Left cardiac atrium (tissue), 4 donors: ENCODE results near the gene PRSS56. TPM values are rescaled to one million over a fixed set of nuclear protein-coding genes. Genes with fewer than 3 reads are reported as not detected.
"Not testable (repeated sequence)": the region's sequence is repeated elsewhere in the genome, so short reads cannot be mapped to it uniquely, and the experiment has no call there.

Experiments used
- ATAC-seq, 2 donors: fragments of 200-7000 bp; cut with Tn5 transposase; one replicate each; pipeline ENCODE4 v1.9.1; 2020; ENCODE audit warnings: mild to moderate bottlenecking in 2 of 2, moderate library complexity in 2 of 2
- DNase-seq: peaks from one replicate; pipeline ENCODE4 v3.0.0-alpha.2; 2020
- intact Hi-C, 2 donors: fragments of 100-400 bp; cut with DNase I; formaldehyde crosslinking; loops; one replicate each; pipeline versions ENCODE4 v1.14.1 to v1.15.1; 2022 to 2023
- total RNA-seq, 2 donors: library from RNA; stranded (reverse); fragmentation: NEBNext Ultra II Directional; extraction: Animal tissue kit (Norgen Biotek cat#: 25700); gene quantifications; one replicate each; pipeline ENCODE4 v1.2.1, GENCODE V29; 2021
- donor health status: DM: no; HTN: yes; CAD: no.
- donor health status: DM: no; HTN: yes; CAD: no; lungs with severe emphysema.
- donor health status: DM: yes; HTN: yes; CAD: no.
- donor health status: Dilated cardiomyopathy.

PRSS56 gene
- total RNA-seq, 2 donors from 2014 or later, result 0.16 TPM; not detected in 1

- ATAC-seq (no peak), DNase-seq (no peak)
- intact Hi-C loops, result no loop called here
Measured at GRCh38 chr2:232549655-232550353, 29.6 kb downstream of the PRSS56 start.

DNA sequence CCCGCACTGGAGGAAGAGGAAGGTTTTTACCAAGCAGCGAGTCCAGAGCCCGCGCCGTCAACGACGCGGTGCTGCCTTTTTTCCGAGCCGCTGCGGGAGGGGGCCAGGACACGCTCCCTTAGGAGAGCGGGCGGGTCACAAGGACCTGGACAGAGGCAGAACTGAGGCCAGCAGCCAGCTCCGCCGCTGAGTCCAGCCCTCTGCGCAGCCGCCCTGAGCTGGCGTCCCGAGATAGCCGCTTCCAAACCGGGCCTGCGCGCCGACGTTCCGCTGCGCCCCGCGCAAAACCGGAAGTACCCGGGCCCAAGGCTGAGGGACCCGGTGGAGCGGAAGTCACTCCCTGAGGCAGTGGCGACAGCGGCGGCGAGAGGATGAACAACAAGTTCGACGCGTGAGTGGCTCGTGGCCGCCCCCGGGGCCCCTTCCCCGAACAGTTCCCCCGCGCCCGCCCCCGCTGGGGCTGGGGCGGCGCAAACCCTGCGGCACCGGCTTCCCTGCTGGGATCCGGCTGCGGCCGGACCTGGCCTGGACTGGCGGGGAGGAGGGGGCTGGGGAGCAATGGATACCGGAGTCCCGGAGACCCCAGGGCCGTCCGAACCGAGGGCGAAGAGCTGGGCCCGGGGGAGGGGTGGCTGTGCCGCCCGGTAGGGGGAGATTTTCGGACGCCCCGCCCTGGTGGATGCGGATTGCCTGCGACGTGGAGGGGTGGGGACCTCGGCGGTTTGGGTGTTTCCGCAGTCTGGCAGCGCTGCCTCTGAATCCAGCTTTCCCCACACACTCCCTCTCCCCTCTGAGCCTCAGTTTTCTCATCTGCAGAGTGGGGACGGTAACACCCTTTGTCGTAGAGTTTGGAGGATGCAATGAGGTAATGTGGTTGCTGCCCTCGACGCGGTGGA lies 30.4 kb downstream of the PRSS56 start, which contains the start of the genes EIF4E2 and TIGD1:
TSS of gene EIF4E2 (plus strand) at position 336 of the 896 bp plus-strand sequence. CDS start at position 372, 36 bp downstream.
TSS of gene TIGD1 (minus strand) at position 204 of the 896 bp plus-strand sequence. CDS start 675 bp downstream, outside the sequence.
- ATAC-seq (peak; percentile 98), DNase-seq (peak; percentile 96)
- intact Hi-C loops, result no loop called here

DNA sequence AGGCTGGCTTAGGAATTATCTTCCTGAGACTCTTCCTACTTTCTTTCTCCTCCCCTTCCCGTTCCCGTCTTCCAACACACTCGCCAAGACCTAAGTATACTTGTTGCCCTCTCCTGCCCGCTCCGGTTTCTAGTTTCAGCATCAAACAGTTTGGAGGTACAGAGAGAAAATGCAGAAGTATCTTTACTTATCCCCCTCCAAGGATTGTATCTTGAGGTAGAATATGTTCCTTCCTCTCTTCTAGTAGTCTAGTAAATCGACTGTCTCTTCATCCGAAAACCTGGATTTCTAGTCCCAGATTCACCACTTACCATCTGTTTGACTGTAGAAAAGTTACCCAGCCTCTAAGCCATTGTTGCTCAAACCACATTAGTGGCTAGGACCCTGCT lies 31.1 kb downstream of the PRSS56 start:
- ATAC-seq (no peak), DNase-seq (no peak)
- intact Hi-C loops, result no loop called here

- no peak for DNase-seq
- intact Hi-C loops, result no loop called here
- ATAC-seq, result no peak
Measured at GRCh38 chr2:232551776-232552175, 31.6 kb downstream of the PRSS56 start.

GRCh38 chr2:232556426-232556825 lies 36.2 kb downstream of the PRSS56 start:
- intact Hi-C loops, result no loop called here
- DNase-seq, result no peak
- no peak for ATAC-seq

DNA sequence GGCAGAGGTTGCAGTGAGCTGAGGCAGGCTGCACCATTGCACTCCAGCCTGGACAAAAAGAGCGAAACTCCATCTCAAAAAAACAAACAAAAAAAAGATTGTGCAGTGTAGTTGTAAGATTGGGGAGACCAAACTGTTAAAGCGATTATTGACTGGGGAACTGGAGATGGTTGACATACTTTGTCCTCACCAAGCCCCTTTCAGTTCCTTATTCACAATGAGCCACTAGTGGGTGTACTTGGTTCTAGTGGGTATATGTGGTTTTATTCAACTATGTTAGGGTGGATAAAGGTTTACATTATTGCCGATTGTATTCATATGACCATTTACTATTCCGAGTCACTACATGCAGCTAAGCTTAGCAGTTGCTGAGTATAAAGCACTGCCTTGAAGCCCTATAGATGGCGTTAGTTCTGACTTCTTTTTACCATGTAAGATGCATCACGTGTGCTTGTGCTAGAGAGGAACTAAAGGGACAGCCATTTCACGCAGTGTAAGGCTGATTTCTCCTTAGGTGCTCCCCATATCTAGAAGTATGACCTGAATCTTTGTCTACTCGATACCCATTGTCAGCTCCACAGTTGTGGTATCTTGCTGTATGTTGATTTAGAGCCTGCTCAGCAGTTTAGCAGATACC lies 42.4 kb downstream of the PRSS56 start:
- intact Hi-C loops, result no loop called here
- ATAC-seq, result no peak
- no peak for DNase-seq

- intact Hi-C loops, result no loop called here
- no peak for ATAC-seq
- DNase-seq, result no peak
Measured at GRCh38 chr2:232563580-232563979, 43.4 kb downstream of the PRSS56 start.

DNA sequence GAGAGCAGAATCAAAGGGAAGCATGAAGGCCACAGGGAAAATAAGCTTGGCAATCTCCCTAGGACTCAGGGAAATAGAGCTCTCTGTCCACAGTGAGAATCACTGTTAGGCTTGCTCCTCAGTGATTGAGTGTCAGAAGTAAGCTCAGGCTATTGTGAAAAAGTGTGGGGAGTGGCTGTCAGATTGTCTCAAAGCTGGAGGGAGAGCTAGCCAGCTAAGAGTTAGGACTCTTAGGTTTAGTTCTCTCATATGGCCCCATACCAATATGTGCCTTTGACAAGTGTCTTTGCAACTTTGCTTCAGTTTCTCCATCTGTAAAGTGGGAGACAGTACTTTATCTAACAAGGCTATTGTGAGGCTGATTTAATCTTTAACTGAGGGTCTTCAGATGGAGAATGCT lies 47.5 kb downstream of the PRSS56 start:
- DNase-seq (no peak), ATAC-seq (no peak)
- intact Hi-C loops, result no loop called here

- ATAC-seq (peak; percentile 53 to 78), DNase-seq (no peak)
- intact Hi-C loops, result no loop called here
Measured at GRCh38 chr2:232568161-232568560, 48.0 kb downstream of the PRSS56 start.

- no peak for DNase-seq
- intact Hi-C loops, result no loop called here
- ATAC-seq, result no peak
Measured at GRCh38 chr2:232569541-232569940, 49.4 kb downstream of the PRSS56 start.

GRCh38 chr2:232570481-232570880 lies 50.3 kb downstream of the PRSS56 start:
- not testable (repeated sequence) for ATAC-seq

DNA sequence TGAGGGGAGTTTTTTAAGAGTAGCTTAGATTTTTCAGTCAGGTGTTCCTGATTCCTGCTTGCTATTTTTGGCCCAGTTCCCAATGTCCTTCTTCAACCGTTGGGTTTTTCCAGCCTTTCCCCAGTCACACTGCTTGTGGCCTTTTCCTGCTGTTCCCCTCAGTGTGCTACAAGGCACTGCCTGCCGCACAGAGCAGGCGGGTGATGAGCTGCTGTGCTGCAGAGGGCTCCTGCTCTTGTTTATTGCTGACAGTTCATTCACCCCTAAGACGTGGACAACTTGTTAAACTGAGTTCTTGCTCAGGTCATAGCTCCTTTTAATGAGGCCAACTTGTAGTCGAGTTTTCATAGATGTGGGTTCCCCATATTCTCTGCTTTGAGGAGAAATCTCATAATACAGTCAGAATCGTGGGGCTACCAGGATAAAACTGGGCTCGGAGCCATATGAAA lies 50.9 kb downstream of the PRSS56 start:
- ATAC-seq (no peak), DNase-seq (no peak)
- intact Hi-C loops, result no loop called here

More at GRCh38 chr2:232570481-232570880, 50.3 kb downstream of the PRSS56 start:
- DNase-seq, intact Hi-C loops: not testable (repeated sequence)

DNA sequence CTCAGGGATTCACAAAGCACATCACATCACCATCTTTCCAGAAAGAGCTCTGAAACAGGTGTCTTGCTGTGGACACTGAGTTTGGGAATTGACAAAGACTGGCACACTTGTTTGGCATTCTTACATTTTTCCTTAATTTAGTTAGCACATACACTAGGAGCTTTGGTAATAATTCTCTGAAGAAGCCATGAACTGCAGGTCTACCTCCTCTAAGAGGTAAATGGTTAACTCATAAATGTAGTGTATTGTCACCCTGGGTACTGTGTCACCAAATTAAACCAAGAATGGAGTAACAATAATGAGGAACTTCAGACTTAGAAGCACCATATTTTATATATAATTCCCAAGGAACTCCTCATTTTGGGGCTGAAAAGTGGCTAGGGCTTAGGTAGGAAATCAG lies 52.9 kb downstream of the PRSS56 start:
- DNase-seq (no peak), ATAC-seq (no peak)
- intact Hi-C loops, result no loop called here

GRCh38 chr2:232573771-232574435 lies 53.7 kb downstream of the PRSS56 start:
- intact Hi-C loops, result no loop called here
- no peak for DNase-seq
- no peak for ATAC-seq

- intact Hi-C loops, result no loop called here
- DNase-seq, result no peak
- ATAC-seq, result no peak
Measured at GRCh38 chr2:232574674-232575403, 54.7 kb downstream of the PRSS56 start.
